HG03025 (cell line): ENCODE measurements around the gene ATAD3C.
"Not testable (repeated sequence)": the region's sequence is repeated elsewhere in the genome, so short reads cannot be mapped to it uniquely, and the experiment has no call there.

Experiments
- ATAC-seq: cut with Tn5 transposase; IDR thresholded peaks from one replicate; pipeline ENCODE4 v1.9.1; 2021; ENCODE audit warnings: mild to moderate bottlenecking, moderate library complexity; ENCODE audit not compliant: unreplicated experiment, low FRiP score

Gene ATAD3C, protein sequence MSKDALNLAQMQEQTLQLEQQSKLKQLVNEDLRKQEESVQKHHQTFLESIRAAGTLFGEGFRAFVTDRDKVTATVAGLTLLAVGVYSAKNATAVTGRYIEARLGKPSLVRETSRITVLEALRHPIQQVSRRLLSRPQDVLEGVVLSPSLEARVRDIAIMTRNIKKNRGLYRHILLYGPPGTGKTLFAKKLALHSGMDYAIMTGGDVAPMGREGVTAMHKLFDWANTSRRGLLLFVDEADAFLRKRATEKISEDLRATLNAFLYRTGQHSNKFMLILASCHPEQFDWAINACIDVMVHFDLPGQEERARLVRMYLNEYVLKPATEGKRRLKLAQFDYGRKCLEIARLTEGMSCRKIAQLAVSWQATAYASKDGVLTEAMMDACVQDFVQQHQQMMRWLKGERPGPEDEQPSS

DNA sequence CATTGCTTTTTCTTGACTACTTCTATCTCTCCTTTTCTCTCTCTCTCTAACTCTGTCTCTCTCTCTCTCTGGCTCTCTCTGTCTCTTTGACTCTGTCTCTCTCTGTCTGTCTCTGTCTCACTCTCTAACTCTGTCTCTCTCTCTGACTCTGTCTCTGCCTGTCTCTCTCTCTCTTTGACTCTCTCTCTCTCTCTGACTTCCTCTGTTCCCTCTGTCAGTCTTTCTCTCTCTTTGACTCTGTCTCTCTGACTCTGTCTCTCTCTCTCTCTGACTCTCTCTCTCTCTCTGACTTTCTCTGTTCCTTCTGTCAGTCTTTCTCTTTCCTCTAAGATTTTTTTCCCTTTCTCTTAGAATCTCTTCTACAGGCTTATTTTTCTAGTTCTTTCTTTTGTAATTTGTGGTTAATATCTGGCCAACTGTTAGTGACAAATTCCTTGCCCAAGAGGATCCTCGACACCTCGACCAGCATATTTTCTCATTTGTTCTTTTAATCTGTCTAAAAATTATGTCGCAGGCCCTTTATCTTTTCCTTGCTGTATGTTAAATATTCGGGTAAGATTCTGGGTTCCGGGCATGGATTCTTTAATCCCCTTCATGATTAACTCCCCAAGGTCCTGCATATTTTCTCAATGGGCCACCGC, at the start of gene ATAD3C:
TSS of gene ATAD3C (plus strand) at position 591 of the 641 bp plus-strand sequence. CDS start 995 bp downstream, outside the sequence.
- ATAC-seq, result no peak

DNA sequence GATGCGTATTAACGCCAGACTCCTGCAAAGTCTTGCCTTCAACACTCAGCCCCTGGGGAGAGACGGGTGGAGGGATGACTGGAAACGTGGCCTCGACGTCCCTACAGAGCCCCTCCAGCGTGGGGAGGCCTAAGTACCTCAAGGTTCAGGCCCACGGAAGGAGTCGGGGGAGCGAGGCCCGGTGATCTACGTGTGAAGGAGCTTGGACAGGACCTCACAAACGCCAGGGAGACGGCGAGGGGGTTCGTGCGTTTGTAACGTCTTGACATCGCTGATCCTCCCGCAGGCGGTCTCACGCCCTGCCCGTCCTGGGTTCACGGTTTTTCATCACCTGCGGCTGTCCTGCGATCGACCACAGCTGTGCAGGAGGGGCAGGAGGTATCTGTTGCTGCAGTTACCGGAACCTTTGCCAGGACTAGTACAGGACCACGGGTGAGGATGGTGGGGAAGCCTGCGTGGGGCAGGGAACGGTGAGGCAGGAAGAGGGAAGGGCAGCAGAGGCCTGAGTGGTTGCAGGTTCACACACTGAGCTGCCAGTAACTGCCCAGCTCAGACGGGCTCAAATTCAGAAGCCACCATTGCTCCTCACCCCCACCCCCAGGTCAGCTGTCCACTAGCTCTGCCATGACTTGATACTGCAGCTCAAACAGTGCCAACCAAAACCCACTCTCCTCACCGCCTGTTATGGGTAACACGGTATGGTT, 49.5 kb upstream of the ATAD3C start:
- peak; percentile 6 for ATAC-seq

DNA sequence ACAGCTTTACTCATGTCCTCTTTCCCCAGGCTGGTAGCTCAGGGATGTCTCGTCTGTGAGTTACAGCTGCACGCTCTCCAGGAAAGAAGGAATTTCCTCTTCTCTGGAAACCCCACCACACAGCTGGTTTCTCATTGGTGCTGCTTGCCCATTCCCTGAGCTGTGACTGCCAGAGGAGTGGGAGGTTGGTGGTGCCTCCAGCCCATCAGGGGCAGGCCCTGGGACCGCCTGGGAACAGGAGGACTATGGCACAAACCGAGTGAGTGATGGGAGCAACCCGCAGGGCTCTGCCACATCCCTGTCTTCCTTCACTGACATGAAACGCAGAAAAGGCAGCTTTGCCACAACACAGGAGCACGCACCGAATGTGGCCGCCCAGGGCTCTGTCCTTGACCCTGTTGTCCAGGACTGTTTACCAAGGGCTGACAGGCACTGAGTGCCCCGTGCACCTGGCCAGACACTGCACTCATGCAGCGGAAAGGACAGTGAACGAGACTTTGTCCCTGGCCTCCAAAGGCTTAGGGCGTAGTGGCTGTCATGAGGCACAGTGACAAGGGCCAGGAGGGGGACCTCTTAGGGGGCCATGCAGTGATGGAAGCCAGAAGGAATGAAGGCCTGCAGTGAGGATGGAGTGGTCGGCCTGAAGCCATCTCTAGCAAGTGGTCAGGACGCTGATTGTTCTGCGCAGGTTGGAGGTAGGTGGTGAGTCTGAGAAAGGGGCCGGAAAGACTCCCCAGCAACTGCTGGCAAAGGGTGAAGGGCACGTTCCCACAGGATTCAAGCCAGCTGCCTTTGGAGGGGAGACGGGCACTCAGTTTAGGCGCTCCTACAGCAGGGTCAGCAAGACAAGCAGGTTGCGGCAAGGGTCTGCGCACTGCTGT, 48.7 kb upstream of the ATAD3C start:
- no peak for ATAC-seq

DNA sequence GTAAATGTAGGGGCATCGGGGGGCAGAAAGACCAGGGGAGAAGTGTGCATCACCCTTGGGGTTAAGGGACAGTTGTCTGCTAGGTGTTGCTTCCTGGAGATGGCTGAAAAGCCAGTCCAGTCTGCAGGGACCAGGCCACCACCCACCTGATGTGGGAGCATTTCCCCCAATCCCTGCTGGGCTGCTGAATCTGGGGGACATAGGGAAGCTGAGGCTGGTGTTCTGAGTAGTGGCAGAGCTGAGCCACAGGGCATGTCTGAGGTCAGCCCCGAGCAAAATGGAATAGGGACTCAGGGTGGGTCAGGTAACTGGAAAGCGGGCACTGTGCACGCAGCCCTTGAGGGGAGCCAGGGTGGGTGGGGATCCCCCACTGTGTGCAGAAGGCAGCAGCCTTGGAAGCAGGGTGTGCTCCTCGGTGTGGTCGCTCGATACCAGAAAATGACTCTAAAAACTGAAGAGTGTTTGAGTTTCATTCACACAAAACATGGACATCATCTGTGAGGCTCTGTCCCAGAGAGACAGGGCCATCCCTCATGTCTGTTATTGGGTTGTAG, 48.0 kb upstream of the ATAD3C start:
- ATAC-seq, result no peak

DNA sequence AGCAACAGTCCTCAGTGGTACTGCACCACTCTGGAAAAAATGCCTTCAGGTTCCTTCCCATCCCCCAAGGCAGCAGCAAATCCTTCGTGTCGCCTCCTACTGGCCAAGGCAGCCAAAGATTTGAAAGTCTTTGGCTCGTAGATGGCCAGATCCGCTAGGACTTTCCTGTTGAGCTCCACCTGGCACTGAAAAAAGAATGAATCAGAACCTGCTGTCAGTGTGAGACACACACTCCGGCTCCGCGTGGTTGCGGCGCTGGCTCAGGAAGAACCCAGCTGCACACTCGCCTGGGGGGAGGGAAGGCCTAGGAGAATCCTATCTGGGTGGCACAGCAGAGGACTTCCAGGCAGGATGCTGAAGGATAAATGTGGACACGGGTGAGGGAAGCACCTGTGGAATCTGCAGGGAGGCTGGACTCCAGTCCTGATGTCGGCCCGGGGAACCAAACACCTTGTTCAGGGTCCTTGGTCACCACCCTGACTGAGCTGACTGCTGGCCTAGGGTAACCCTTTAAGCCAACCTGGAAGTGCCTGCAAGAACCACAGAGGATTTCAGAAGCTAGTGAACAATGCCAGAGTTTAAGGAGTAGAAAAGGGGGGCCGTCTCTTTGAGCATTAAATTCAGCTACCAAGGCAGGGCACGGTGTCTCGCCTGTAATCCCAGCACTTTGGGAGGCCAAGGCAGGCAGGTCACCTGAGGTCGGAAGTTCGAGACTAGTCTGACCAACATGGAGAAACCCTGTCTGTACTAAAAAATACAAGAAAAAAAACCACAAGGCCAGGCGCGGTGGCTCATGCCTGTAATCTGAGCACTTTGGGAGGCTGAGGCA, 47.2 kb upstream of the ATAD3C start:
- no peak for ATAC-seq

DNA sequence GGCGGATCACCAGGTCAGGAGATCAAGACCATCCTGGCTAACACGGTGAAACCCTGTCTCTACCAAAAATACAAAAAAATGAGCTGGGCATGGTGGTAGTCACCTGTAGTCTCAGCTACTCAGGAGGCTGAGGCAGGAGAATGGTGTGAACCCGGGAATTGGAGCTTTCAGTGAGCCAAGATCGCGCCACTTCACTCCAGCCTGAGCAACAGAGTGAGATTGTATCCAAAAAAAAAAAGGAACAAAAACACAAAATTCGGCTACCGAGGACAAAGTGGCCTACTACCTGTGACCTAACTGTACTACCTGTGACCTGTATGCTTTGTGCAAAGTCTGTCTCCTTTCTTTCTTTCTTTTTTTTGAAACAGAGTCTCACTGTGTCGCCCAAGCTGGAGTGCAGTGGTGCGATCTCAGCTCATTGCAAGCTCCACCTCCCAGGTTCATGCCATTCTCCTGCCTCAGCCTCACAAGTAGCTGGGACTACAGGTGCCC, 46.5 kb upstream of the ATAD3C start:
- ATAC-seq, result not testable (repeated sequence)

DNA sequence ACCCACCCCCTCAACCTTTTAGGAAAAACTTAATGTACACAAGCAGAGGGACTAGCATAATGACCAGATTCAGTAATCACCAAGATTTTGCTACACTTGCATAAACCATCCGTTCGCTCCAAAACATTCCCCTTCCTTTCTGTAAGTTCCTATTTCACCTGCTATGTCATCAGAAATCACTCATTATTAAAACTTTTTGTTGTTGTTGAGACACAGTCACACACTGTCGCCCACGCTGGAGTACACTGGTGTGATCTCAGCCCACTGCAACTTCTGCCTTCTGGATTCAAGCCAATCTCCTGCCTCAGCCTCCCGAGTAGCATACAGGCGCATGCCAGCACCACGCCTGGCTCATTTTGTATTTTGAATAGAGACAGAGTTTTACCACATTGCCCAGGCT, 45.8 kb upstream of the ATAD3C start:
- ATAC-seq, result no peak

DNA sequence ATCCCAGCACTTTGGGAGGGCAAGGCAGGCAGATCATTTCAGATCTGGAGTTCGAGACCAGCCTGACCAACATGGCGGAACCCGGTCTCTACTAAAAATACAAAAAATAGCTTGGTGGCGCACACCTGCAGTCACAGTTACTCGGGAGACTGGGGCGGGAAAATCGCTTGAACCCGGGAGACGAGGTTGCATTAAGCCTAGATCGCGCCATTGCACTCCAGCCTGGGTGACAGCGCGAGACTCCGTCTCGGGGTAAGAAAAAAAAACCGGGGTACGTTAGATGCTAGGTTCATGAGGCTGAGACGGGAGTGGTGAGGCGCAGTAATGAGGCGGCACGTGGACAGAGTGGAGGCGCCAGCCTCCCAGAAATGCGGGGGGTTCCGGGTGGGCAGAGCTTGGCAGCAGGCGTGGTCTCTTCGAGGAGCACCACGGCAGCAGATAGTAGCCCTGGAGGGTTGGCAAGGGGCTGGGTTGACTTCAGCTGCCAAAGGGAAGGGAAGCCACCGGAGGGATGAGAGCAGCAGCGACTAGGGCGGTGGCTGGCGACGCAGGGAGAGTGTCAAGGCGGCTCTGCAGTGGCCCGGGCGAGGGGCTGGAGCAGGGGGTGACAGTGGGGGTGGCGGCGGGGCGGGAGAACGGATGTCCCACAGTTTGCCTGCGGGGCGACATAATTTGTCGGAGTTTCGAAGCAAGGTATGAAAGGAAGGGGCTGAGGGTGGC, 43.2 kb upstream of the ATAD3C start:
- no peak for ATAC-seq

DNA sequence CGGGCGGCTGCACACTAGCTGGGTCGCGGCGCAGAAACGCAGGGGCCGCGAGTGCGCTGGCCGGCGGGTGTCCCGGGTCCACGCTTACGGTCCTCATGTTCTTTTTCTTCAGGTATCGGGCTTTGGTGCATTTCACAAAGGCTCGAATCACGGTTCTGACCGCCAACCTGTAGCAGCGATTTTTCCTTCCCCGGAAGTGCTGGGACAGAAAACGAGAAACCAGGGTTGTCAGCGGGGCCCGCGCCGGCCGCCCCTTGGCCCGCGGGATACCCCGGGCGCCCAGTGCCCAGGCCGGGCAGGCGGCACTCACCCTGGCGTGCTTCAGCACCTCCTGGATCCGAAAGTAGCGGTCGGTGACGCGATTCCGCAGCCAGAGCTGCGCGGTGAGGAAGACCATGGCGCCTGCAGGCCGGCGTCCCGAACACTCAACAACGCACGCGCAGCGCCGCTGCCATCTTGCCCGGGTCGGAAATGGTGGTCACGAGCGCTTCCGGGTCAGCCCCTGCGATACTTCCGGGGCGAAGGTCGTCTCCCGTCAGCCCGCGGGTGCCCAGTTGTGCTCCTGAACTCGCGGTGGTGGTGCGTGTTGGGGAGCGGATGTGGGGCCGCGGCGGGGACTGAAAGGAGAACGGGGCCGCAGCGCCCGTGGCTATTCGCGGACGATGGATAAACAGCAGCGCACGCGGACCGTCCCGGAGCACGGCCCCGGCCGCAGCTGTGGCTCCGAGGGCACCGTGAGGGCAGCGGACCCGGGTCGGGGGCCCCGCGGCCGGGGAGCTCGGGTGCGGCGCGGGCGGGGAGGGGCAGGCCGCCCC, 42.5 kb upstream of the ATAD3C start, which contains the start of gene MRPL20:
TSS of gene MRPL20 (minus strand) at position 473 of the 815 bp plus-strand sequence. CDS start at position 397, 76 bp downstream.
- peak; percentile 63 for ATAC-seq

DNA sequence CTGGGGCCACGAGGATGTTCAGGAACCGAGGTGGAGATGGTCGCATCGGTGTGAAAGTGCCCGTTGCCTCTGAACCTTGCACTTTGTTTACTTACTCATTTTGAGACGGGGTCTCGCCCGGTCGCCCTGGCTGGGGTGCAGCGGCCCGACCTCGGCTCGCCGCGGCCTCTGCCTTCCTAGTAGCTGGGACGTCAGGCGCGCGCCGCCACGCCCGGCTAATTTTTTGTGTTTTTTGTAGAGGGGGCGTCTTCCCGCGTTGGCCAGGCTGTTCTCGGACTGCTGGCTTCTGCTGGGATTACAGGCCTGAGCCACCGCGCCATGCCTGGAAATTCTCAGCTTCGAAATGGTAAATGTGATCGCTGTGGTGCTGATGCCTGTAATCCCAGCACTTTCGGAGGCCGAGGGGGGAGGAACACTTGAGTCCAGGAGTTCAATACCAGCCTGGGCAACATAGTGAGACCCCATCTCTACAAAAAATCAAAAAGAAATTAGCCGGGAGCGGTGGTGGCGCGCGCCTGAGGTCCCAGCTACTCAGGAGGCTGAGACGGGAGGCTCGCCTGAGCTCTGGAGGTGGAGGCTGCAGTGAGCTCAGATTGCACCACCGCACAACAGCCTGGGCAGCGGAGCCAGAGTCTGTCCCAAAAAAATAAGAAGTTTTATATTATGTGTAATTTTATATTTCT, 41.7 kb upstream of the ATAD3C start:
- peak; percentile 19 for ATAC-seq

DNA sequence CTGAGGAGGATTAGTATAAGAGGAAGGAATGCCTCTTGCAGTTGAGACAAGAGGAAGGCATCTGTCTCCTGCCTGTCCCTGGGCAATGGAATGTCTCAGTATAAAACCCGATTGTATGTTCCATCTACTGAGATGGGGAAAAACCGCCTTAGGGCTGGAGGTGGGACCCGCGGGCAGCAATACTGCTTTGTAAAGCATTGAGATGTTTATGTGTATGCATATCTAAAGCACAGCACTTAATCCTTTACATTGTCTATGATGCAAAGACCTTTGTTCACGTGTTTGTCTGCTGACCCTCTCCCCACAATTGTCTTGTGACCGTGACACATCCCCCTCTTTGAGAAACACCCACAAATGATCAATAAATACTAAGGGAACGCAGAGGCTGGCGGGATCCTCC, 39.3 kb upstream of the ATAD3C start:
- ATAC-seq, result not testable (repeated sequence)

DNA sequence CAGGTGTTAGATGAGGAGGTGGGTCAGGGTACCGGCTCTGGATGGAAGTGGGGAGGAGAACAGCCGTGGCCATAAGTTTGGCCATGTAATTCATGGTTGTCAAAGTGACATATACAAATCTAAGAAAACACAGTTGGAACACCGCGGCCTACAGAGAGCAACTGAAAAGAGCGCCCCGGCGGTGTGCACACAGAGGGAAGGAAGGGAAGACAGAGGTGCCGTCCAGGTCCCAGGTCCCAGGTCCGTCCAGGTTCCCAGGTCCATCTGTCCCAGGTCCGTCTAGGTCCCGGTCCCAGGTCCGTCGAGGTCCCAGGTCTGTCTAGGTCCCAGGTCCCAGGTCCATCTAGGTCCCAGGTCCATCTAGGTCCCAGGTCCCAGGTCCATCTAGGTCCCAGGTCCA, 37.9 kb upstream of the ATAD3C start:
- no peak for ATAC-seq

DNA sequence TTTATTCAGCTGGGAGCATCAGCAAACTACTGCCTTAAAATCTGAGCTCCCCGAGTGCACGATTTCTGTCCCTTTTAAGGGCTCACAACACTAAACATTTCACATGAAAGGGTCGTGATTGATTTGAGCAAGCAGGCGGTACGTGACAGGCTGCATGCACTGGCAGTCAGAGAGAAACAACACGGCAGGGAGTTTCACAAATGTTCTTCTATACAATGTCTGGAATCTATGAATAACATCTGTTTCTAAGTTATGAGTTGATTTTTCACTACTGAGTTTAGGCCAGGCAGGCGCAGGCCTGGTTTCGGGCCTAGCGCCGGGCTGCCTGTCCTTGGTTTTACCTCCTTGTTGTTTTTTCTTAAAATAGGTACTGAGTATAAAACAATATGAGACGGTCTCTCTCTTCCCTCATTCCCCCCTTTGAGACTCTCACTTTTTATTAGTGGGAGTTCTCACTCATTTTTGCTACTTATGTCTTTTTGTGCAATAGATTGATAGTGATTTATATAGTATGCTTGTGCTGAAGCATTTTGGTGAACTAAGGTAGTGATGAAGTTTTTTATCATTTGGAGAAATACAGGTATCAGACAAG, 37.1 kb upstream of the ATAD3C start:
- not testable (repeated sequence) for ATAC-seq

DNA sequence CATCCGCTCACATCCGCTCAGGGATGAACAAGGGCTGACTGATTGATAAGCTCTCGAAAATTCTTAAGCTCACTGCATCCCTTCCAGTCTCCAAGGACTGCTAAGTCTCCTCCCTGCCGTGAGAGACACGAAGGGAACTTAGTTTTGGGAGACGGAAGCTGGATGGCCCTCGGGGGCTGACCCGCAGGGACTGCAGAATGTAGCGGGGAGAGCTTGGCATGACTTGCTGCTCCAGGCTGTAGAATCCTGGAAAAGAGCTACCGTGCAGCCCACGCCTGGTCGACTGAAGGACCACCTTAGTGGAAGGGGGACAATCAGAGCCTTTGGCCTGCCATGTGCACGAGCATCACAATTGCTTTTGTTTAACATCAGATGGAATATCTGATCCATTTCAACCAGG, 33.7 kb upstream of the ATAD3C start:
- ATAC-seq, result no peak

DNA sequence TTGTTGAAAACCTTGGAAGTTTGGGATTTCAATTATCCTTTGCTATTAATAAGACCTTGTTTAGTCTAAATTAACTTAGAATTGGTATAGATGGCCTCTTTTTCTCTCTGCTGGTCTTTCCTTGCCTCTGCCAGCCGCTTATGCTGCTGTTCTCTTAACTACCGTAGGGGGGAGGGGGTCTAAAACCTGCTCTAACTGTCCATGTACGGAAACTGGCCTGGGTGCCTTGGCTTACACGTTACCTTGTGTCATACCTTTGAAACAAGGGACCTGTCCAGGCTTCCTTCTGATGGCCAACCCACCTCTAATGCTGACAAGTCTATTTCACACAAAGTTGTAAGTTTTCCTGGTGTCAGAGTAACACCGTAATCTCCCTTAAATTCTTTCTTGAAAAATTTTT, 32.1 kb upstream of the ATAD3C start:
- not testable (repeated sequence) for ATAC-seq

DNA sequence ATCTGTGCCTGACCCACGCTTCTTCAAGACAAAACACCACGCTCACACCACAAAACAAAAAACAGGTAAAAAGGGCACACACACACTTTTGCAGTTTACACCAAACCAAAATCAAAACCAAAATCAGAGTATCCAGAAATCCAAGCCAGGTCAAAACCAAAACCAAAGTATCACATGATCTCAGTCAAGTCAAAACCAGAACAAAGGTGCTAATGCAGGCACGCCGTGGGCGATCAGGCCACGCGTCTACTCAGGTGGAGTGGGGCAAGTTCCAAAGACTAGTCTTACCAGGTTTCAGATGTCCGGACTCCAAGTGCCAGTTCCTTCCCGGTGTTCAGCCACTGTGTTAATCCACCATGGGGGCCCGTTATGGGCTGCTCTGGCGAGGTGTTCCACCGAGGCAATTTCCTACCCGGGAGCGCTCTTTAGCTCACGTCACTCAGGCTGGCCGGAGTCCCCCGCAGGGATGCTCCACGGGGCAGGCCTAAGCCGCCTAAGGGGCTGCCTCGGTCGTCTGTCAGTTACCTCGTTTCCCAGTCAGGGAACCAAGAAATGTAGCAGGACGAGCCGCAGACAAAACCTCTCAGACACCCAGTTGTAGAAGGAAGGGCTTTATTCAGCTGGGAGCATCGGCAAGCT, 31.5 kb upstream of the ATAD3C start:
- ATAC-seq, result not testable (repeated sequence)
